Measurements from ENCODE around the gene EPHB1.

The EPHB1 gene

GRCh38 chr3:134938029-134938525, 143.0 kb downstream of the EPHB1 start:
- no peak for ATAC-seq
- TF ChIP-seq ZNF8 (CRISPR knock-in tag; IDR thresholded peaks at IDR 0.05) (no peak), PPARA (CRISPR knock-in tag; IDR thresholded peaks at IDR 0.05; ENCODE audit: borderline replicate concordance) (no peak), ZNF70 (CRISPR knock-in tag; IDR thresholded peaks at IDR 0.05) (no peak)

DNA sequence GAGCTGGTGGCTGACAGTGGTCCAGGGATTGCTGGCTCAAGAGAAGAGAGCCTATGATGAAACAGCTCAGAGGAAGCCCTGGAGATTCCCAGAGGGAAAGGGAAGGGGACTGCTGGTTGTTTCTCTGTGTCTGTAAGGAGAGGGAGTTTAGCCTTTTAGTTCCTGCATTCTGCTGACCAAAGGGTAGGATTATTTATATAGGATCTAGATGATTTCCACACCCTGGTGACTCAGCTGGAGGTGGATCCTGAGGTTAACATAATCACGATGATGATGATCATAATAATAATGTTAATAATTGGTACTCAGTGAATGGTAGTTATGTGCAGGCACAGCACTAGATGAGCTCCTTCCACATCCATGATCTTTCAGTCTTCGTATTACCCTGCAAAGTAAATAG, 144.9 kb downstream of the EPHB1 start:
- TF ChIP-seq PATZ1 (CRISPR knock-in tag; IDR thresholded peaks at IDR 0.05; ENCODE audit: borderline replicate concordance) (no peak), ZC3H10 (CRISPR knock-in tag; IDR thresholded peaks at IDR 0.05) (no peak), ZNF565 (CRISPR knock-in tag; conservative IDR thresholded peaks at IDR 0.05; ENCODE audit: low read depth) (no peak), ISL1 (CRISPR knock-in tag; IDR thresholded peaks at IDR 0.05) (no peak), OSR1 (CRISPR knock-in tag; IDR thresholded peaks at IDR 0.05) (no peak), ZFP3 (CRISPR knock-in tag; IDR thresholded peaks at IDR 0.05) (no peak)
- TF ChIP-seq, protein P1, sequence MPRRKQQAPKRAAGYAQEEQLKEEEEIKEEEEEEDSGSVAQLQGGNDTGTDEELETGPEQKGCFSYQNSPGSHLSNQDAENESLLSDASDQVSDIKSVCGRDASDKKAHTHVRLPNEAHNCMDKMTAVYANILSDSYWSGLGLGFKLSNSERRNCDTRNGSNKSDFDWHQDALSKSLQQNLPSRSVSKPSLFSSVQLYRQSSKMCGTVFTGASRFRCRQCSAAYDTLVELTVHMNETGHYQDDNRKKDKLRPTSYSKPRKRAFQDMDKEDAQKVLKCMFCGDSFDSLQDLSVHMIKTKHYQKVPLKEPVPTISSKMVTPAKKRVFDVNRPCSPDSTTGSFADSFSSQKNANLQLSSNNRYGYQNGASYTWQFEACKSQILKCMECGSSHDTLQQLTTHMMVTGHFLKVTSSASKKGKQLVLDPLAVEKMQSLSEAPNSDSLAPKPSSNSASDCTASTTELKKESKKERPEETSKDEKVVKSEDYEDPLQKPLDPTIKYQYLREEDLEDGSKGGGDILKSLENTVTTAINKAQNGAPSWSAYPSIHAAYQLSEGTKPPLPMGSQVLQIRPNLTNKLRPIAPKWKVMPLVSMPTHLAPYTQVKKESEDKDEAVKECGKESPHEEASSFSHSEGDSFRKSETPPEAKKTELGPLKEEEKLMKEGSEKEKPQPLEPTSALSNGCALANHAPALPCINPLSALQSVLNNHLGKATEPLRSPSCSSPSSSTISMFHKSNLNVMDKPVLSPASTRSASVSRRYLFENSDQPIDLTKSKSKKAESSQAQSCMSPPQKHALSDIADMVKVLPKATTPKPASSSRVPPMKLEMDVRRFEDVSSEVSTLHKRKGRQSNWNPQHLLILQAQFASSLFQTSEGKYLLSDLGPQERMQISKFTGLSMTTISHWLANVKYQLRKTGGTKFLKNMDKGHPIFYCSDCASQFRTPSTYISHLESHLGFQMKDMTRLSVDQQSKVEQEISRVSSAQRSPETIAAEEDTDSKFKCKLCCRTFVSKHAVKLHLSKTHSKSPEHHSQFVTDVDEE (CRISPR knock-in tag; IDR thresholded peaks at IDR 0.05), result no peak
- no peak for ATAC-seq

GRCh38 chr3:134941820-134942219, 146.8 kb downstream of the EPHB1 start:
- no peak for TF ChIP-seq RARB (CRISPR knock-in tag; IDR thresholded peaks at IDR 0.05)
- no peak for TF ChIP-seq PATZ1 (CRISPR knock-in tag; IDR thresholded peaks at IDR 0.05; ENCODE audit: borderline replicate concordance)
- no peak for TF ChIP-seq ZNF565 (CRISPR knock-in tag; conservative IDR thresholded peaks at IDR 0.05; ENCODE audit: low read depth)
- TF ChIP-seq, protein P1 (CRISPR knock-in tag; IDR thresholded peaks at IDR 0.05), result no peak
- no peak for TF ChIP-seq ZFP3 (CRISPR knock-in tag; IDR thresholded peaks at IDR 0.05)
- no peak for TF ChIP-seq ZNF8 (CRISPR knock-in tag; IDR thresholded peaks at IDR 0.05)
- TF ChIP-seq ESRRG (CRISPR knock-in tag; IDR thresholded peaks at IDR 0.05), result no peak
- ATAC-seq, result no peak

GRCh38 chr3:134944429-134944828, 149.4 kb downstream of the EPHB1 start:
- no peak for TF ChIP-seq ZC3H10 (CRISPR knock-in tag; IDR thresholded peaks at IDR 0.05)
- TF ChIP-seq CSDC2 (CRISPR knock-in tag; IDR thresholded peaks at IDR 0.05), result no peak
- no peak for TF ChIP-seq ZNF8 (CRISPR knock-in tag; IDR thresholded peaks at IDR 0.05)
- no peak for TF ChIP-seq TOX (CRISPR knock-in tag; IDR thresholded peaks at IDR 0.05; ENCODE audit: borderline replicate concordance)
- no peak for ATAC-seq

DNA sequence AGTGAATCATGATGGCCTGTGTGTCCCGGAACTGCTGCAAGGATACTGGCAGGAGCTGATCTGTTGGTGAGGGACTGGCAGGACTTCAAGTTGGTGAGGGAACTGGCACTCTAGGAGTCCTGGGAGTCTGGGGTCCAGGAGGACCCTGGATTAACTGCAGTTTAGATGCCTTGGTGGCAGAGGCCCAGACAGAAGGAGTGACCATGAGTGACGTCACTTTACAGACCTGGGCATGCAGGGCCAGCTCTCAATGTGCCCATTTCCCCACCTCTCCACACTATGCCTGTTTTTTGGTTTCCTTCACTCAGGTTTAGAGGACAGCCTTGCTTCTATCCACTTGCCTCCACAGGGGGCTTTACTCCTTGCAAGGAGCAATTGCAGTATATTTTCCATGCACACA, 154.1 kb downstream of the EPHB1 start:
- ATAC-seq, result no peak
- TF ChIP-seq ZFP30 (CRISPR knock-in tag; IDR thresholded peaks at IDR 0.05) (no peak), ZNF8 (CRISPR knock-in tag; IDR thresholded peaks at IDR 0.05) (no peak), BACH2 (CRISPR knock-in tag; IDR thresholded peaks at IDR 0.05; ENCODE audit: borderline replicate concordance) (no peak), ISL1 (CRISPR knock-in tag; IDR thresholded peaks at IDR 0.05) (no peak), PATZ1 (CRISPR knock-in tag; IDR thresholded peaks at IDR 0.05; ENCODE audit: borderline replicate concordance) (no peak), GLIS3 (CRISPR knock-in tag; IDR thresholded peaks at IDR 0.05) (no peak), ESRRG (CRISPR knock-in tag; IDR thresholded peaks at IDR 0.05) (no peak), ZC3H10 (CRISPR knock-in tag; IDR thresholded peaks at IDR 0.05) (no peak), TCF4 (CRISPR knock-in tag; IDR thresholded peaks at IDR 0.05; ENCODE audit: borderline replicate concordance) (no peak), PPARA (CRISPR knock-in tag; IDR thresholded peaks at IDR 0.05; ENCODE audit: borderline replicate concordance) (no peak), ZFP3 (CRISPR knock-in tag; IDR thresholded peaks at IDR 0.05) (no peak), CREB5 (CRISPR knock-in tag; IDR thresholded peaks at IDR 0.05; ENCODE audit: low read depth) (no peak), OSR1 (CRISPR knock-in tag; IDR thresholded peaks at IDR 0.05) (no peak)

Measured in SK-N-SH treated with all-trans-retinoic acid at 6 μM for 48 hours (cell line).